Left forelimb (tissue), 1 donor: Measurements from ENCODE around the gene RBMS3.
"Not testable (repeated sequence)": the region's sequence is repeated elsewhere in the genome, so short reads cannot be mapped to it uniquely, and the experiment has no call there.

Experiments
- DNase-seq: peaks from one replicate; pipeline ENCODE4 v3.0.0-alpha.2; 2018; ENCODE audit warnings: low spot score

The RBMS3 gene

GRCh38 chr3:29339016-29339833 is 58.4 kb downstream of the RBMS3 start:
- DNase-seq, result no peak

GRCh38 chr3:29344154-29344553 is 63.3 kb downstream of the RBMS3 start:
- DNase-seq, result no peak

- DNase-seq, result no peak
These were observed 64.1 kb downstream of the RBMS3 start for GRCh38 chr3:29344935-29345334.

- DNase-seq, result no peak
These were observed 64.8 kb downstream of the RBMS3 start for GRCh38 chr3:29345516-29346300.

- no peak for DNase-seq
These were observed 66.0 kb downstream of the RBMS3 start for GRCh38 chr3:29346828-29347227.

GRCh38 chr3:29347412-29347811 is 66.5 kb downstream of the RBMS3 start:
- no peak for DNase-seq

- no peak for DNase-seq
These were observed 67.4 kb downstream of the RBMS3 start for GRCh38 chr3:29348316-29348715.

- DNase-seq, result no peak
These were observed 68.2 kb downstream of the RBMS3 start for GRCh38 chr3:29349049-29349448.

- DNase-seq, result no peak
These were observed 72.9 kb downstream of the RBMS3 start for GRCh38 chr3:29353807-29354206.

GRCh38 chr3:29354894-29355293 is 74.0 kb downstream of the RBMS3 start:
- no peak for DNase-seq

- DNase-seq, result no peak
These were observed 75.2 kb downstream of the RBMS3 start for GRCh38 chr3:29356062-29356461.

GRCh38 chr3:29360289-29360688 is 79.4 kb downstream of the RBMS3 start:
- not testable (repeated sequence) for DNase-seq

- no peak for DNase-seq
These were observed 82.2 kb downstream of the RBMS3 start for GRCh38 chr3:29363110-29363509.

- no peak for DNase-seq
These were observed 89.2 kb downstream of the RBMS3 start for GRCh38 chr3:29370021-29370420.

- DNase-seq, result no peak
These were observed 89.9 kb downstream of the RBMS3 start for GRCh38 chr3:29370476-29371420.

GRCh38 chr3:29373131-29373680 is 92.3 kb downstream of the RBMS3 start:
- no peak for DNase-seq

GRCh38 chr3:29374226-29374625 is 93.4 kb downstream of the RBMS3 start:
- no peak for DNase-seq

GRCh38 chr3:29379097-29379496 is 98.2 kb downstream of the RBMS3 start:
- no peak for DNase-seq

- DNase-seq, result no peak
These were observed 100.7 kb downstream of the RBMS3 start for GRCh38 chr3:29381595-29381994.

- DNase-seq, result no peak
These were observed 101.5 kb downstream of the RBMS3 start for GRCh38 chr3:29382409-29382808.

- DNase-seq, result no peak
These were observed 102.0 kb downstream of the RBMS3 start for GRCh38 chr3:29382845-29383244.

GRCh38 chr3:29384640-29385039 is 103.8 kb downstream of the RBMS3 start:
- no peak for DNase-seq
